ENCODE results near the gene CSNK2A3.

CSNK2A3 gene

DNA sequence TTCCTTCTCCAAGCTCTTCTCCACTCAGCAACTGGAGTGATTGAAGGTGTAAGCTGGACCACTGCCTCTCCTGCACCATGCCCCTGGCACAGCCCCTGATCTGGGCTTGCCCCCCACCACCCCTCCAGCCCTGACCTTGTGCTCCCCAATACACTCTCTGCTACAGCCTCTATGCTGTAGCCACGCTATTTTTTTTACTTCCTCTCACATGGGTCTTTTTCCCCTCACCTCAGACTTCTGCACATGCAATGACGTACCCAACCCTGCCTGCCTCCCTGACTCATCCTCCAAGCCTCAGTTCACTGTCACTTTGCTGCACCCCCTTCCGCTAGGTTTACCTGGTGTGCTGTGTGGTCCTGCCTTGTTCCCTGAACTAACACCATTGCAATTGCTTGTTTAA lies 9.0 kb downstream of the CSNK2A3 start (continued):
- no peak for TF ChIP-seq PATZ1 (CRISPR knock-in tag; IDR thresholded peaks at IDR 0.05; ENCODE audit: borderline replicate concordance)

DNA sequence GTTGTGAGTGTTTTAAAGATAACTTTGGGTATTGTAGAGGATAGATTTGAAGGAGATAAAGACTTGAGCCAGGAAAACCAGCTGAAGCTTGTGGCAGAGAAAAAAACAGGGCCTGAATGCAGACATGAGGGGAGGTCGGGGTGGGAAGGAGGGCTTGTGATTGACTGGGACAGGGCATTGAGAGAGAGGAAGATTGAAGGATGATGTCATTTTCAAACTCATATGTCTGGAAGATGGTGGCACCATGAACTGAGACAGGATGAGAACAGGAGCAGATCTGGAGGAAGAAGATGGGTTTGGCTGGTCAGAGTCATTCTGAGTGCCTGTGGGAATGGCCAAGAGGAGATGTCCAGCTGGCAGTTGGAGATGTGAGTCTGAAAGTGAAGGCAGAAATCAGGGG lies 14.7 kb downstream of the CSNK2A3 start:
- ATAC-seq = no peak
- TF ChIP-seq ARNTL (CRISPR knock-in tag; IDR thresholded peaks at IDR 0.05; ENCODE audit: borderline replicate concordance, low read depth) (no peak), ZNF8 (CRISPR knock-in tag; IDR thresholded peaks at IDR 0.05) (no peak), BACH2 (CRISPR knock-in tag; IDR thresholded peaks at IDR 0.05; ENCODE audit: borderline replicate concordance) (no peak), OSR1 (CRISPR knock-in tag; IDR thresholded peaks at IDR 0.05) (no peak), ZFP3 (CRISPR knock-in tag; IDR thresholded peaks at IDR 0.05) (no peak), ZNF565 (CRISPR knock-in tag; conservative IDR thresholded peaks at IDR 0.05; ENCODE audit: low read depth) (no peak), ISL1 (CRISPR knock-in tag; IDR thresholded peaks at IDR 0.05) (no peak), ZC3H10 (CRISPR knock-in tag; IDR thresholded peaks at IDR 0.05) (no peak), PATZ1 (CRISPR knock-in tag; IDR thresholded peaks at IDR 0.05; ENCODE audit: borderline replicate concordance) (no peak), TCF4 (CRISPR knock-in tag; IDR thresholded peaks at IDR 0.05; ENCODE audit: borderline replicate concordance) (no peak), TOX (CRISPR knock-in tag; IDR thresholded peaks at IDR 0.05; ENCODE audit: borderline replicate concordance) (no peak), SNAI2 (CRISPR knock-in tag; IDR thresholded peaks at IDR 0.05) (no peak), RARB (CRISPR knock-in tag; IDR thresholded peaks at IDR 0.05) (no peak), GLIS3 (CRISPR knock-in tag; IDR thresholded peaks at IDR 0.05) (no peak), CSDC2 (CRISPR knock-in tag; IDR thresholded peaks at IDR 0.05) (no peak), PPARA (CRISPR knock-in tag; IDR thresholded peaks at IDR 0.05; ENCODE audit: borderline replicate concordance) (no peak)
- TF ChIP-seq, protein P1, sequence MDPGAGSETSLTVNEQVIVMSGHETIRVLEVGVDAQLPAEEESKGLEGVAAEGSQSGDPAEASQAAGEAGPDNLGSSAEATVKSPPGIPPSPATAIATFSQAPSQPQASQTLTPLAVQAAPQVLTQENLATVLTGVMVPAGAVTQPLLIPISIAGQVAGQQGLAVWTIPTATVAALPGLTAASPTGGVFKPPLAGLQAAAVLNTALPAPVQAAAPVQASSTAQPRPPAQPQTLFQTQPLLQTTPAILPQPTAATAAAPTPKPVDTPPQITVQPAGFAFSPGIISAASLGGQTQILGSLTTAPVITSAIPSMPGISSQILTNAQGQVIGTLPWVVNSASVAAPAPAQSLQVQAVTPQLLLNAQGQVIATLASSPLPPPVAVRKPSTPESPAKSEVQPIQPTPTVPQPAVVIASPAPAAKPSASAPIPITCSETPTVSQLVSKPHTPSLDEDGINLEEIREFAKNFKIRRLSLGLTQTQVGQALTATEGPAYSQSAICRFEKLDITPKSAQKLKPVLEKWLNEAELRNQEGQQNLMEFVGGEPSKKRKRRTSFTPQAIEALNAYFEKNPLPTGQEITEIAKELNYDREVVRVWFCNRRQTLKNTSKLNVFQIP (CRISPR knock-in tag; IDR thresholded peaks at IDR 0.05; ENCODE audit: borderline replicate concordance, low read depth) = no peak
- TF ChIP-seq, protein P2, sequence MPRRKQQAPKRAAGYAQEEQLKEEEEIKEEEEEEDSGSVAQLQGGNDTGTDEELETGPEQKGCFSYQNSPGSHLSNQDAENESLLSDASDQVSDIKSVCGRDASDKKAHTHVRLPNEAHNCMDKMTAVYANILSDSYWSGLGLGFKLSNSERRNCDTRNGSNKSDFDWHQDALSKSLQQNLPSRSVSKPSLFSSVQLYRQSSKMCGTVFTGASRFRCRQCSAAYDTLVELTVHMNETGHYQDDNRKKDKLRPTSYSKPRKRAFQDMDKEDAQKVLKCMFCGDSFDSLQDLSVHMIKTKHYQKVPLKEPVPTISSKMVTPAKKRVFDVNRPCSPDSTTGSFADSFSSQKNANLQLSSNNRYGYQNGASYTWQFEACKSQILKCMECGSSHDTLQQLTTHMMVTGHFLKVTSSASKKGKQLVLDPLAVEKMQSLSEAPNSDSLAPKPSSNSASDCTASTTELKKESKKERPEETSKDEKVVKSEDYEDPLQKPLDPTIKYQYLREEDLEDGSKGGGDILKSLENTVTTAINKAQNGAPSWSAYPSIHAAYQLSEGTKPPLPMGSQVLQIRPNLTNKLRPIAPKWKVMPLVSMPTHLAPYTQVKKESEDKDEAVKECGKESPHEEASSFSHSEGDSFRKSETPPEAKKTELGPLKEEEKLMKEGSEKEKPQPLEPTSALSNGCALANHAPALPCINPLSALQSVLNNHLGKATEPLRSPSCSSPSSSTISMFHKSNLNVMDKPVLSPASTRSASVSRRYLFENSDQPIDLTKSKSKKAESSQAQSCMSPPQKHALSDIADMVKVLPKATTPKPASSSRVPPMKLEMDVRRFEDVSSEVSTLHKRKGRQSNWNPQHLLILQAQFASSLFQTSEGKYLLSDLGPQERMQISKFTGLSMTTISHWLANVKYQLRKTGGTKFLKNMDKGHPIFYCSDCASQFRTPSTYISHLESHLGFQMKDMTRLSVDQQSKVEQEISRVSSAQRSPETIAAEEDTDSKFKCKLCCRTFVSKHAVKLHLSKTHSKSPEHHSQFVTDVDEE (CRISPR knock-in tag; IDR thresholded peaks at IDR 0.05) = no peak
- TF ChIP-seq, protein P3, sequence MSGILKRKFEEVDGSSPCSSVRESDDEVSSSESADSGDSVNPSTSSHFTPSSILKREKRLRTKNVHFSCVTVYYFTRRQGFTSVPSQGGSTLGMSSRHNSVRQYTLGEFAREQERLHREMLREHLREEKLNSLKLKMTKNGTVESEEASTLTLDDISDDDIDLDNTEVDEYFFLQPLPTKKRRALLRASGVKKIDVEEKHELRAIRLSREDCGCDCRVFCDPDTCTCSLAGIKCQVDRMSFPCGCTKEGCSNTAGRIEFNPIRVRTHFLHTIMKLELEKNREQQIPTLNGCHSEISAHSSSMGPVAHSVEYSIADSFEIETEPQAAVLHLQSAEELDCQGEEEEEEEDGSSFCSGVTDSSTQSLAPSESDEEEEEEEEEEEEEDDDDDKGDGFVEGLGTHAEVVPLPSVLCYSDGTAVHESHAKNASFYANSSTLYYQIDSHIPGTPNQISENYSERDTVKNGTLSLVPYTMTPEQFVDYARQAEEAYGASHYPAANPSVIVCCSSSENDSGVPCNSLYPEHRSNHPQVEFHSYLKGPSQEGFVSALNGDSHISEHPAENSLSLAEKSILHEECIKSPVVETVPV (CRISPR knock-in tag; IDR thresholded peaks at IDR 0.05) = no peak
- TF ChIP-seq, protein P4, sequence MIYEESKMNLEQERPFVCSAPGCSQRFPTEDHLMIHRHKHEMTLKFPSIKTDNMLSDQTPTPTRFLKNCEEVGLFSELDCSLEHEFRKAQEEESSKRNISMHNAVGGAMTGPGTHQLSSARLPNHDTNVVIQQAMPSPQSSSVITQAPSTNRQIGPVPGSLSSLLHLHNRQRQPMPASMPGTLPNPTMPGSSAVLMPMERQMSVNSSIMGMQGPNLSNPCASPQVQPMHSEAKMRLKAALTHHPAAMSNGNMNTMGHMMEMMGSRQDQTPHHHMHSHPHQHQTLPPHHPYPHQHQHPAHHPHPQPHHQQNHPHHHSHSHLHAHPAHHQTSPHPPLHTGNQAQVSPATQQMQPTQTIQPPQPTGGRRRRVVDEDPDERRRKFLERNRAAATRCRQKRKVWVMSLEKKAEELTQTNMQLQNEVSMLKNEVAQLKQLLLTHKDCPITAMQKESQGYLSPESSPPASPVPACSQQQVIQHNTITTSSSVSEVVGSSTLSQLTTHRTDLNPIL (CRISPR knock-in tag; IDR thresholded peaks at IDR 0.05; ENCODE audit: low read depth) = no peak

DNA sequence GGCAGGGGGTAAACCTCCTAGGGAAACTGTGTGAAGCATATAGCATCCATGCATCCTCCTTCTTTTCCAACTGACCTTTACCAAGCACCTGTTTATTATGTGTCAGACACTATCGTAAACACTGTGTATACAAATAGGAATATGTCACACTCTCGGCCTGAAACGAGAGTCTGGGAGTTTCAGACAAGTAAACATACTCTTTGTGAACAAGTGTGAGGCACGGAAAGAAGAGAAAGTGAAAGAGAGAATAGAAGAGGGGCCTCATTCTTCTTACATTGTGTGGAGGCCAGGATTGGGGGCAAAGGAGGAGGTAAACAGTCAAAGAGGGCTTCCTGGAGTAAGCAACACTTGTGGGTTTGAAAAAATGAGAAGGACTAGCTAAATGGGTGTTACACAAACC lies 16.4 kb downstream of the CSNK2A3 start:
- ATAC-seq = no peak
- no peak for TF ChIP-seq SNAI2 (CRISPR knock-in tag; IDR thresholded peaks at IDR 0.05)
- no peak for TF ChIP-seq GLIS3 (CRISPR knock-in tag; IDR thresholded peaks at IDR 0.05)
- TF ChIP-seq ISL1 (CRISPR knock-in tag; IDR thresholded peaks at IDR 0.05) = no peak
- no peak for TF ChIP-seq PATZ1 (CRISPR knock-in tag; IDR thresholded peaks at IDR 0.05; ENCODE audit: borderline replicate concordance)
- no peak for TF ChIP-seq ZNF8 (CRISPR knock-in tag; IDR thresholded peaks at IDR 0.05)
- TF ChIP-seq, protein P2 (CRISPR knock-in tag; IDR thresholded peaks at IDR 0.05) = no peak
- TF ChIP-seq ARNTL (CRISPR knock-in tag; IDR thresholded peaks at IDR 0.05; ENCODE audit: borderline replicate concordance, low read depth) = no peak

All from SK-N-SH treated with all-trans-retinoic acid at 6 μM for 48 hours (cell line).